Prostate gland (tissue), 2 donors: Measurements from ENCODE around the gene BATF3. TPM values are rescaled to one million over a fixed set of nuclear protein-coding genes. Genes with fewer than 3 reads are reported as not detected.

Source experiments
- DNase-seq: peaks from one replicate; pipeline ENCODE4 v3.0.0-alpha.2; 2019; ENCODE audit warnings: low spot score
- H3K27ac ChIP-seq, 2 donors: fragments of 200-600 bp; sonication (generic); 2 replicates each; pipeline ENCODE4 v1.5.1; 2017 to 2019
- H3K27me3 ChIP-seq: fragments of 200-600 bp; sonication (generic); replicated peaks from 2 replicates; pipeline ENCODE4 v1.5.1; 2019; ENCODE audit not compliant: insufficient read depth
- H3K36me3 ChIP-seq, 2 donors: fragments of 200-600 bp; sonication (generic); 1 replicate in 1 of 2; 2 replicates in 1 of 2; pipeline versions ENCODE4 v1.5.1 to v1.8.1; 2017 to 2019
- H3K4me1 ChIP-seq: fragments of 200-600 bp; sonication (generic); replicated peaks from 2 replicates; pipeline ENCODE4 v1.5.1; 2019
- H3K4me3 ChIP-seq, 2 donors: fragments of 200-600 bp; sonication (generic); 2 replicates each; pipeline ENCODE4 v1.5.1; 2017 to 2019
- H3K9me3 ChIP-seq: fragments of 200-600 bp; sonication (generic); 2 replicates; pipeline ENCODE4 v1.5.1; 2017
- POLR2A ChIP-seq: fragments of 450-650 bp; IDR thresholded peaks from one replicate; pipeline ENCODE4 v1.6.1; 2016; ENCODE audit warnings: antibody characterized with exemption, mild to moderate bottlenecking
- POLR2AphosphoS5 ChIP-seq: sonication (generic); formaldehyde crosslinking; IDR thresholded peaks from one replicate; pipeline ENCODE4 v1.6.1; 2017; ENCODE audit warnings: antibody characterized with exemption
- WGBS: methylation state at CpG from one replicate; pipeline ENCODE4 v1.1.5; 2018; 5-methylcytosine and 5-hydroxymethylcytosine counted together
- intact Hi-C: fragments of 100-400 bp; cut with DNase I; formaldehyde crosslinking; loops from one replicate; pipeline ENCODE4 v1.14.2; 2022
- total RNA-seq, 2 donors: library from RNA; depleted of rRNA; stranded (reverse); fragments of >200 nt; gene quantifications; one replicate each; pipeline ENCODE4 v1.1.0, GENCODE V29; 2016
- TF ChIP-seq, protein P1 (sequence below), 4 experiments: fragments of 200-600 bp in 2 of 4; fragments of 450-650 bp in 2 of 4; sonication (generic) in 2 of 4; IDR thresholded peaks; 1 replicate in 3 of 4; 2 replicates in 1 of 4; pipeline ENCODE4 v1.5.1; 2016 to 2019; ENCODE audit warnings: antibody characterized with exemption in 4 of 4, mild to moderate bottlenecking in 2 of 4, moderate library complexity in 2 of 4

Gene BATF3
- total RNA-seq, 2 donors from 2014 or later, result 4.0 TPM; not detected in 1

GRCh38 chr1:212637902-212638301 lies 61.7 kb downstream of the BATF3 start:
- no peaks in the 10 kb centered on the region for H3K9me3 ChIP-seq
- TF ChIP-seq POLR2A, result no peak
- TF ChIP-seq, protein P1, sequence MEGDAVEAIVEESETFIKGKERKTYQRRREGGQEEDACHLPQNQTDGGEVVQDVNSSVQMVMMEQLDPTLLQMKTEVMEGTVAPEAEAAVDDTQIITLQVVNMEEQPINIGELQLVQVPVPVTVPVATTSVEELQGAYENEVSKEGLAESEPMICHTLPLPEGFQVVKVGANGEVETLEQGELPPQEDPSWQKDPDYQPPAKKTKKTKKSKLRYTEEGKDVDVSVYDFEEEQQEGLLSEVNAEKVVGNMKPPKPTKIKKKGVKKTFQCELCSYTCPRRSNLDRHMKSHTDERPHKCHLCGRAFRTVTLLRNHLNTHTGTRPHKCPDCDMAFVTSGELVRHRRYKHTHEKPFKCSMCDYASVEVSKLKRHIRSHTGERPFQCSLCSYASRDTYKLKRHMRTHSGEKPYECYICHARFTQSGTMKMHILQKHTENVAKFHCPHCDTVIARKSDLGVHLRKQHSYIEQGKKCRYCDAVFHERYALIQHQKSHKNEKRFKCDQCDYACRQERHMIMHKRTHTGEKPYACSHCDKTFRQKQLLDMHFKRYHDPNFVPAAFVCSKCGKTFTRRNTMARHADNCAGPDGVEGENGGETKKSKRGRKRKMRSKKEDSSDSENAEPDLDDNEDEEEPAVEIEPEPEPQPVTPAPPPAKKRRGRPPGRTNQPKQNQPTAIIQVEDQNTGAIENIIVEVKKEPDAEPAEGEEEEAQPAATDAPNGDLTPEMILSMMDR (IDR thresholded peaks at IDR 0.05), result no peak
- TF ChIP-seq POLR2AphosphoS5, result no peak
- no peaks in the 10 kb centered on the region for H3K36me3 ChIP-seq
- no peaks in the 10 kb centered on the region for H3K4me1 ChIP-seq
- H3K4me3 ChIP-seq, result no peak overlapping the region
- no peak overlapping the region for H3K27ac ChIP-seq
- DNase-seq, result no peak
- intact Hi-C loops, result no loop called here
- WGBS, result 82% methylated on average over 5 of the region's 5 CpGs
- no peaks in the 10 kb centered on the region for H3K27me3 ChIP-seq

Other genes starting within 250 kb of the BATF3 start
- gene ATF3, start 91.1 kb downstream of the BATF3 start, total RNA-seq, result 10 to 100 TPM in 1 of 2 donors, 1 to 10 TPM in 1; 6.0 to 14.8 TPM
- gene NSL1, start 91.9 kb upstream of the BATF3 start, total RNA-seq, result 10 to 100 TPM; 31.6 to 42.6 TPM
- gene TATDN3, start 92.1 kb upstream of the BATF3 start, total RNA-seq, result 10 to 100 TPM in 1 of 2 donors, 1 to 10 TPM in 1; 9.0 to 10.2 TPM
- not detected for gene SPATA45, start 147.8 kb upstream of the BATF3 start, total RNA-seq
- 10 to 100 TPM; 11.1 to 13.4 TPM for gene FLVCR1, start 158.4 kb upstream of the BATF3 start, total RNA-seq